HEK293 (cell line): ENCODE data around the gene ZC3H4.
A peak's percentile ranks its signal among the peaks of the same experiment; 100 is the strongest.

Experiments
- CTCF ChIA-PET: fragments of 350-600 bp; formaldehyde crosslinking; extraction: SDS; loops from one replicate; lab custom pipeline; 2021; ENCODE audit warnings: antibody characterized with exemption; lab: Yijun Ruan, JAX
- POLR2A ChIA-PET: fragments of 300-600 bp; formaldehyde crosslinking; extraction: SDS; loops from one replicate; lab custom pipeline; 2020; ENCODE audit warnings: antibody characterized with exemption, inconsistent platforms; lab: Yijun Ruan, JAX
- H3K27ac ChIP-seq: fragments of 200-500 bp; sonication (Bioruptor generic); 2 replicates; pipeline ENCODE4 v1.5.1; 2014; ENCODE audit warnings: low read depth, low read length, control low read depth, inconsistent platforms; ENCODE audit errors: extremely low read depth
- H3K36me3 ChIP-seq, 2 experiments: fragments of 200-500 bp in 1 of 2; sonication (Bioruptor generic) in 1 of 2; 1 replicate in 1 of 2; 2 replicates in 1 of 2; pipeline ENCODE4 v1.5.1; 2014 to 2017; ENCODE audit warnings: inconsistent platforms in 2 of 2, low read length in 2 of 2; ENCODE audit not compliant: control insufficient read depth in 2 of 2, insufficient read depth in 1 of 2
- H3K4me1 ChIP-seq: fragments of 200-500 bp; sonication (Bioruptor generic); 2 replicates; pipeline ENCODE4 v1.5.1; 2014; ENCODE audit warnings: mild to moderate bottlenecking, low read length, inconsistent platforms; ENCODE audit not compliant: control insufficient read depth, insufficient read depth
- H3K4me3 ChIP-seq: 2 replicates; pipeline ENCODE4 v1.5.1; 2011; ENCODE audit warnings: low read depth, mild to moderate bottlenecking, control low read depth, low read length, moderate library complexity
- H3K9me3 ChIP-seq: fragments of 200-500 bp; sonication (Bioruptor generic); 2 replicates; pipeline ENCODE4 v1.5.1; 2014; ENCODE audit warnings: low read depth, low read length, inconsistent platforms; ENCODE audit not compliant: control insufficient read depth, insufficient read depth
- HOXA7 ChIP-seq: sonication (generic); formaldehyde crosslinking; IDR thresholded peaks from 2 replicates; pipeline ENCODE4 v1.8.1; 2022; ENCODE audit warnings: missing genetic modification reagents, borderline replicate concordance
- KLF16 ChIP-seq: fragments of 450-650 bp; formaldehyde crosslinking; IDR thresholded peaks from 2 replicates; pipeline ENCODE4 v1.5.1; 2017; ENCODE audit warnings: missing biosample characterization, missing genetic modification characterization
- MYNN ChIP-seq: fragments of 450-650 bp; formaldehyde crosslinking; IDR thresholded peaks from 2 replicates; pipeline ENCODE4 v1.5.1; 2016; ENCODE audit warnings: missing biosample characterization, missing genetic modification characterization, borderline replicate concordance
- PRDM1 ChIP-seq: fragments of 450-650 bp; formaldehyde crosslinking; IDR thresholded peaks from 2 replicates; pipeline ENCODE4; 2016; ENCODE audit warnings: missing biosample characterization, missing genetic modification characterization
- REST ChIP-seq: fragments of 450-650 bp; formaldehyde crosslinking; IDR thresholded peaks from 2 replicates; pipeline ENCODE4 v1.5.1; 2016; ENCODE audit warnings: missing biosample characterization, missing genetic modification characterization
- ZBTB6 ChIP-seq: fragments of 450-650 bp; formaldehyde crosslinking; IDR thresholded peaks from 2 replicates; pipeline ENCODE4 v1.5.1; 2017; ENCODE audit warnings: missing biosample characterization, missing genetic modification characterization
- ZBTB8A ChIP-seq: fragments of 450-650 bp; formaldehyde crosslinking; IDR thresholded peaks from 2 replicates; pipeline ENCODE4 v1.5.1; 2016; ENCODE audit warnings: missing biosample characterization, missing genetic modification characterization
- ZNF16 ChIP-seq: fragments of 450-650 bp; formaldehyde crosslinking; IDR thresholded peaks from 2 replicates; pipeline ENCODE4 v1.5.1; 2016; ENCODE audit warnings: low read depth, missing biosample characterization, missing genetic modification characterization
- ZNF292 ChIP-seq: fragments of 450-650 bp; formaldehyde crosslinking; IDR thresholded peaks from 2 replicates; pipeline ENCODE4 v1.5.1; 2016; ENCODE audit warnings: low read depth, missing biosample characterization, missing genetic modification characterization, borderline replicate concordance
- ZNF311 ChIP-seq: fragments of 450-650 bp; formaldehyde crosslinking; IDR thresholded peaks from 2 replicates; pipeline ENCODE4 v1.5.1; 2017; ENCODE audit warnings: missing biosample characterization, missing genetic modification characterization, borderline replicate concordance
- ZNF510 ChIP-seq: fragments of 450-650 bp; formaldehyde crosslinking; IDR thresholded peaks from 2 replicates; pipeline ENCODE4 v1.5.1; 2018; ENCODE audit warnings: mild to moderate bottlenecking, missing genetic modification characterization, missing biosample characterization; ENCODE audit not compliant: insufficient replicate concordance
- ZNF513 ChIP-seq: fragments of 450-650 bp; IDR thresholded peaks from 2 replicates; pipeline ENCODE4 v1.5.1; 2018; ENCODE audit warnings: missing biosample characterization, missing genetic modification characterization
- ZNF514 ChIP-seq: fragments of 450-650 bp; formaldehyde crosslinking; IDR thresholded peaks from 2 replicates; pipeline ENCODE4 v1.5.1; 2016; ENCODE audit warnings: missing biosample characterization, missing genetic modification characterization
- ZNF529 ChIP-seq: fragments of 450-650 bp; formaldehyde crosslinking; IDR thresholded peaks from 2 replicates; pipeline ENCODE4 v1.5.1; 2017; ENCODE audit warnings: missing genetic modification characterization, missing biosample characterization; ENCODE audit not compliant: insufficient replicate concordance
- ZNF580 ChIP-seq: fragments of 450-650 bp; formaldehyde crosslinking; IDR thresholded peaks from 2 replicates; pipeline ENCODE4 v1.5.1; 2016; ENCODE audit warnings: missing biosample characterization, missing genetic modification characterization
- ZNF626 ChIP-seq: fragments of 450-650 bp; sonication (Bioruptor Pico); formaldehyde crosslinking; IDR thresholded peaks from 2 replicates; pipeline ENCODE4 v1.5.1; 2018; ENCODE audit warnings: missing biosample characterization, missing genetic modification characterization, inconsistent platforms
- ZNF692 ChIP-seq: fragments of 450-650 bp; formaldehyde crosslinking; IDR thresholded peaks from 2 replicates; pipeline ENCODE4 v1.5.1; 2016; ENCODE audit warnings: missing biosample characterization, missing genetic modification characterization

Gene ZC3H4

GRCh38 chr19:47063874-47064273, 49.7 kb downstream of the ZC3H4 start (continued):
- TF ChIP-seq ZNF692 (tag by site-specific recombination) (no peak), ZNF292 (tag by site-specific recombination) (no peak), ZBTB6 (tag by site-specific recombination) (no peak), ZNF311 (tag by site-specific recombination) (no peak), ZNF510 (tag by site-specific recombination) (no peak), PRDM1 (tag by site-specific recombination) (no peak), ZNF529 (tag by site-specific recombination) (no peak), ZNF513 (tag by site-specific recombination) (no peak)

GRCh38 chr19:47058621-47059022, 55.0 kb downstream of the ZC3H4 start:
- no peak for TF ChIP-seq KLF16 (tag by site-specific recombination)
- no peak for TF ChIP-seq ZNF514 (tag by site-specific recombination)
- no peak for TF ChIP-seq HOXA7 (CRISPR knock-in tag)
- no peak for TF ChIP-seq MYNN (tag by site-specific recombination)
- no peak for TF ChIP-seq ZNF16 (tag by site-specific recombination)
- TF ChIP-seq REST, result 0 out of 2 replicates have a peak, but pooled peaks have one; percentile 30
- TF ChIP-seq ZNF580 (tag by site-specific recombination), result no peak
- TF ChIP-seq ZBTB8A (tag by site-specific recombination), result no peak
- TF ChIP-seq ZNF626 (tag by site-specific recombination), result no peak
- ChIA-PET POLR2A (interaction anchor here (0.6 to 2.1 kb wide), 6 partner anchors 9 to 168 kb away, joined by 3 to 6 read pairs (median 4); partner anchors contain the start of gene ZC3H4), CTCF (interaction anchor here (0.7 kb wide), 2 partner anchors 46 to 185 kb away, joined by 3 read pairs; no protein-coding TSS in a partner anchor)
- H3K9me3 ChIP-seq, result no peaks in the 10 kb centered on the region
- peaks cover 6% of the 10 kb centered on the region for H3K4me1 ChIP-seq
- no peak overlapping the region for H3K4me3 ChIP-seq
- no peak overlapping the region for H3K27ac ChIP-seq
- H3K36me3 ChIP-seq, result peaks cover 0 to under 1% of the 10 kb centered on the region in 2 experiments; a peak in 2 of 3 replicates
